ENCODE data around the gene LGI1. TPM values are rescaled to one million over a fixed set of nuclear protein-coding genes. Genes with fewer than 3 reads are reported as not detected.

LGI1 gene
- total and polyA plus RNA-seq, 9 of the 15 experiments (the other 6 are each of a cell fraction or from before 2014, with no cell fraction given): not detected

GRCh38 chr10:93790439-93790838 lies 32.7 kb downstream of the LGI1 start (continued):
- TF ChIP-seq, protein P1, sequence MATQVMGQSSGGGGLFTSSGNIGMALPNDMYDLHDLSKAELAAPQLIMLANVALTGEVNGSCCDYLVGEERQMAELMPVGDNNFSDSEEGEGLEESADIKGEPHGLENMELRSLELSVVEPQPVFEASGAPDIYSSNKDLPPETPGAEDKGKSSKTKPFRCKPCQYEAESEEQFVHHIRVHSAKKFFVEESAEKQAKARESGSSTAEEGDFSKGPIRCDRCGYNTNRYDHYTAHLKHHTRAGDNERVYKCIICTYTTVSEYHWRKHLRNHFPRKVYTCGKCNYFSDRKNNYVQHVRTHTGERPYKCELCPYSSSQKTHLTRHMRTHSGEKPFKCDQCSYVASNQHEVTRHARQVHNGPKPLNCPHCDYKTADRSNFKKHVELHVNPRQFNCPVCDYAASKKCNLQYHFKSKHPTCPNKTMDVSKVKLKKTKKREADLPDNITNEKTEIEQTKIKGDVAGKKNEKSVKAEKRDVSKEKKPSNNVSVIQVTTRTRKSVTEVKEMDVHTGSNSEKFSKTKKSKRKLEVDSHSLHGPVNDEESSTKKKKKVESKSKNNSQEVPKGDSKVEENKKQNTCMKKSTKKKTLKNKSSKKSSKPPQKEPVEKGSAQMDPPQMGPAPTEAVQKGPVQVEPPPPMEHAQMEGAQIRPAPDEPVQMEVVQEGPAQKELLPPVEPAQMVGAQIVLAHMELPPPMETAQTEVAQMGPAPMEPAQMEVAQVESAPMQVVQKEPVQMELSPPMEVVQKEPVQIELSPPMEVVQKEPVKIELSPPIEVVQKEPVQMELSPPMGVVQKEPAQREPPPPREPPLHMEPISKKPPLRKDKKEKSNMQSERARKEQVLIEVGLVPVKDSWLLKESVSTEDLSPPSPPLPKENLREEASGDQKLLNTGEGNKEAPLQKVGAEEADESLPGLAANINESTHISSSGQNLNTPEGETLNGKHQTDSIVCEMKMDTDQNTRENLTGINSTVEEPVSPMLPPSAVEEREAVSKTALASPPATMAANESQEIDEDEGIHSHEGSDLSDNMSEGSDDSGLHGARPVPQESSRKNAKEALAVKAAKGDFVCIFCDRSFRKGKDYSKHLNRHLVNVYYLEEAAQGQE (IDR thresholded peaks at IDR 0.05; ENCODE audit: borderline replicate concordance): no peak
- TF ChIP-seq, protein P1 (CRISPR knock-in tag; IDR thresholded peaks at IDR 0.05; ENCODE audit: low read depth): no peak
- no peak for TF ChIP-seq KLF1 (tag; IDR thresholded peaks at IDR 0.05)

DNA sequence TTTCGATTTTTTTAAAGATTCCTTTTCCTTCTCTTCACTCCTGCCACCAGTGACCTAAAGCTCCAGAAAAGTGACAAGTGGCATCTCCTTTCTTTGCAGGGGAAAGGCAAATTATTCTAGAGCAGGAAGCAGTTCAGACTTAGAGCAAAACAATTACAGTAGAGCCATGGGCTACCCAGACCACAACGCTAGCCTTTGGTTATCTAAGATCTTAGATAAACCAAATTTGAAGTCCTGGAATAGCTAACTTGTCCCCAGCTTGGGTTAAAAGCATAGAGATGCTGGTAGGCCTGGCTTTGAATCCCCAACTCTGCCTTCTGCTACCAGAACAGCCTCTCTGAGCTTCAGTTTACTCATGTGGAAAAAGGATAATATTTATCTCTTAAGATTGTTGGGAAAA lies 38.4 kb downstream of the LGI1 start:
- Histone ChIP-seq H3K36me3 (ENCODE audit: control insufficient read depth, insufficient read depth, low read length) (no peaks in the 10 kb centered on the region), H3K27me3 (ENCODE audit: control insufficient read depth in 2 of 2, insufficient read depth in 2 of 2, low read length in 2 of 2) (0 out of 5 replicates have a peak, but pooled peaks cover 0 to 3% of the 10 kb centered on the region in 2 experiments), H3K9me1 (ENCODE audit: control insufficient read depth, insufficient read depth, low read length) (no peaks in the 10 kb centered on the region), H4K20me1 (replicated peaks; ENCODE audit: control insufficient read depth, insufficient read depth, low read length) (no peaks in the 10 kb centered on the region), H2AFZ (ENCODE audit: low read depth, low read length) (no peak overlapping the region), H3K4me1 (replicated peaks in 1 of 2; ENCODE audit: control insufficient read depth in 2 of 2, insufficient read depth in 2 of 2, low read length in 2 of 2) (no peaks in the 10 kb centered on the region), H3K79me2 (ENCODE audit: control insufficient read depth, insufficient read depth, low read length) (no peaks in the 10 kb centered on the region), H3K4me2 (ENCODE audit: insufficient read depth, low read length) (no peak overlapping the region), H3K9me3 (replicated peaks; ENCODE audit: control insufficient read depth, insufficient read depth, low read depth, low read length) (no peaks in the 10 kb centered on the region), H3K4me3 (no peak overlapping the region), H3K27ac (ENCODE audit: extremely low read depth, low read depth, low read length) (no peak overlapping the region), H3K9ac (ENCODE audit: insufficient read depth in 1 of 2, low read depth in 2 of 2, low read length in 2 of 2) (no peak overlapping the region)
- in situ Hi-C loops (cut with MboI) (no loop called here), intact Hi-C loops (cut with micrococcal nuclease) (no loop called here)
- ChIA-PET POLR2A (no interaction called here), CTCF (ENCODE audit: low intra/inter-chr PET ratio) (no interaction called here)
- ATAC-seq: no peak
- WGBS (ENCODE audit: insufficient coverage, low coverage, missing lambda C conversion rate): 6% methylated on average over 2 of the region's 2 CpGs
- no peak for FAIRE-seq
- no TSS peak for BruUV-seq (replicated peaks)
- DNase-seq (ENCODE audit: extremely low read depth in 1 of 4, low spot score in 3 of 4): no peak
- no peak for TF ChIP-seq YY1 (IDR thresholded peaks at IDR 0.05; ENCODE audit: borderline replicate concordance in 1 of 3, control insufficient read depth in 1 of 3, extremely low read depth in 1 of 3, insufficient read depth in 3 of 3, insufficient read length in 1 of 3, insufficient replicate concordance in 2 of 3, low read depth in 1 of 3, low read length in 2 of 3)
- no peak for TF ChIP-seq NR1H2 (CRISPR knock-in tag; IDR thresholded peaks at IDR 0.05)
- TF ChIP-seq ZNF263 (CRISPR knock-in tag; IDR thresholded peaks at IDR 0.05; ENCODE audit: borderline replicate concordance): no peak
- TF ChIP-seq FOSL1 (tag; conservative IDR thresholded peaks at IDR 0.05): no peak
- TF ChIP-seq ZNF224 (CRISPR knock-in tag; IDR thresholded peaks at IDR 0.05): no peak
- TF ChIP-seq PKNOX1 (IDR thresholded peaks at IDR 0.05): no peak
- no peak for TF ChIP-seq FOXJ3 (CRISPR knock-in tag; IDR thresholded peaks at IDR 0.05)

Data from K562 (cell line).